NT2/D1 (cell line): ENCODE measurements around the gene DBX1.

ENCODE experiments used
- SUZ12 ChIP-seq: IDR thresholded peaks from 2 replicates; pipeline ENCODE4 v1.6.1; 2011; ENCODE audit not compliant: insufficient read length, insufficient read depth; ENCODE audit errors: extremely low read depth
- YY1 ChIP-seq: IDR thresholded peaks from 2 replicates; pipeline ENCODE4 v1.6.1; 2011; ENCODE audit not compliant: insufficient read length, insufficient read depth
- ZNF274 ChIP-seq: IDR thresholded peaks from 2 replicates; pipeline ENCODE4 v1.6.1; 2011; ENCODE audit warnings: mild to moderate bottlenecking, low read depth, low read length

DNA sequence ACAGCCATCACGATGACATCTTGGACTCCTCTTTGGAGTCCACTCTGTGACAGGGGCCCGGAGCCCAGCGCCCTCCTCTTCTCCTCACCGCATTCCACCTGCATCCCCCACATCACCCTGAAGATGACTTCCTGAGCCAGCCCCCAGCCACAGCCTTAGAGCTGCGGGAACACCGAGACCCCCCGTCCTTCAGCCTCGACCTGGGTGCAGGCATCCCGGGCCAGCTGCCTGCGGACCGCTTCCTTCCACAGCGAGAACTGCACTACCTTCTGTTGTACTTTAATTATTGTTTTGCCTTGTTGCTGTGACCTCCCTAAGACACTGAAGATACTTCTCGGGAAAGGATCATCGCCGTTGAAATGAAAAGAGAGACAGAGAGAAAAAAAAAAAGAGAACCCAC is 42.1 kb downstream of the DBX1 start:
- no peak for TF ChIP-seq YY1
- no peak for TF ChIP-seq ZNF274
- no peak for TF ChIP-seq SUZ12
